Vagina (tissue), 2 donors: ENCODE data around the gene RSU1.

Source experiments
- POLR2A ChIP-seq, 2 donors: fragments of 450-650 bp; IDR thresholded peaks; one replicate each; pipeline ENCODE4 v1.6.1; 2017; ENCODE audit warnings: antibody characterized with exemption in 2 of 2, mild to moderate bottlenecking in 2 of 2, moderate library complexity in 2 of 2
- POLR2AphosphoS5 ChIP-seq, 2 donors: sonication (generic); formaldehyde crosslinking; IDR thresholded peaks; one replicate each; pipeline ENCODE4 v1.9.0; 2017; ENCODE audit warnings: antibody characterized with exemption in 2 of 2, mild to moderate bottlenecking in 2 of 2, low read depth in 1 of 2; ENCODE audit not compliant: insufficient read depth in 1 of 2
- TF ChIP-seq, protein P1 (sequence below), 3 experiments: fragments of 450-650 bp in 2 of 3; fragments of 200-600 bp in 1 of 3; sonication (generic) in 1 of 3; IDR thresholded peaks; one replicate each; pipeline ENCODE4 v1.5.1; 2017 to 2019; ENCODE audit warnings: antibody characterized with exemption in 3 of 3, mild to moderate bottlenecking in 2 of 3, moderate library complexity in 2 of 3

DNA sequence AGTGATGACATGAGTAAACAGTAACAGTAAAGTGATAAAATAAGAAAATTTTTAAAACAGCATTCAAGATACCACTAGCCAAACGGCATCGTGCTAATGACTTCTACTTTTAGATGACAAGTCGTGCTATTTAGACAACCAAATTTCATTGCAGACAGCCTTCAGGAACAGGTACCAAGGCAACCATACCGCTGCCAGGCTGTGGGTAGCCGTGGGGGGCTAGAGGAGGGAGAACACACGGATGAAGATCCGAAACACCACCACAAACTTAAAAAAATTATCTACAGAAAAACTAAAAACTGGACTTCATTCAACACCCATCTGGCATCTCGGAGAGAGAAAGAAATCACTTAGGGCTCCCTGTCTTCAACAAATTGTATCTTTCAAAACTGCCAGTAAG lies 89.6 kb downstream of the RSU1 start:
- TF ChIP-seq, protein P1, sequence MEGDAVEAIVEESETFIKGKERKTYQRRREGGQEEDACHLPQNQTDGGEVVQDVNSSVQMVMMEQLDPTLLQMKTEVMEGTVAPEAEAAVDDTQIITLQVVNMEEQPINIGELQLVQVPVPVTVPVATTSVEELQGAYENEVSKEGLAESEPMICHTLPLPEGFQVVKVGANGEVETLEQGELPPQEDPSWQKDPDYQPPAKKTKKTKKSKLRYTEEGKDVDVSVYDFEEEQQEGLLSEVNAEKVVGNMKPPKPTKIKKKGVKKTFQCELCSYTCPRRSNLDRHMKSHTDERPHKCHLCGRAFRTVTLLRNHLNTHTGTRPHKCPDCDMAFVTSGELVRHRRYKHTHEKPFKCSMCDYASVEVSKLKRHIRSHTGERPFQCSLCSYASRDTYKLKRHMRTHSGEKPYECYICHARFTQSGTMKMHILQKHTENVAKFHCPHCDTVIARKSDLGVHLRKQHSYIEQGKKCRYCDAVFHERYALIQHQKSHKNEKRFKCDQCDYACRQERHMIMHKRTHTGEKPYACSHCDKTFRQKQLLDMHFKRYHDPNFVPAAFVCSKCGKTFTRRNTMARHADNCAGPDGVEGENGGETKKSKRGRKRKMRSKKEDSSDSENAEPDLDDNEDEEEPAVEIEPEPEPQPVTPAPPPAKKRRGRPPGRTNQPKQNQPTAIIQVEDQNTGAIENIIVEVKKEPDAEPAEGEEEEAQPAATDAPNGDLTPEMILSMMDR (IDR thresholded peaks at IDR 0.05), result no peak
- TF ChIP-seq POLR2A (IDR thresholded peaks at IDR 0.05) (no peak), POLR2AphosphoS5 (IDR thresholded peaks at IDR 0.05; ENCODE audit: insufficient read depth in 1 of 2, low read depth in 1 of 2) (no peak)
